Iris pigment epithelial cell (primary cell): ENCODE measurements around the gene LENEP.
A peak's percentile ranks its signal among the peaks of the same experiment; 100 is the strongest.

Experiments used
- DNase-seq: peaks from one replicate; pipeline ENCODE4 v3.0.0-alpha.2; 2011; ENCODE audit warnings: low read depth

LENEP gene

GRCh38 chr1:154998818-154999570 lies 5.6 kb downstream of the LENEP start:
- peak; percentile 51 for DNase-seq

- no peak for DNase-seq
Measured at GRCh38 chr1:154999571-155000410, 6.4 kb downstream of the LENEP start.

GRCh38 chr1:155000411-155000725 lies 7.0 kb downstream of the LENEP start:
- no peak for DNase-seq

GRCh38 chr1:155000726-155001424 lies 7.5 kb downstream of the LENEP start:
- peak; percentile 86 for DNase-seq

- DNase-seq = no peak
Measured at GRCh38 chr1:155001425-155001674, 8.0 kb downstream of the LENEP start.

- peak; percentile 99 for DNase-seq
Measured at GRCh38 chr1:155001675-155002463, 8.5 kb downstream of the LENEP start.

- DNase-seq = peak; percentile 38
Measured at GRCh38 chr1:155002464-155003226, 9.3 kb downstream of the LENEP start, which contains the start of gene ZBTB7B. TSS of gene ZBTB7B (plus strand) at chr1:155002802. CDS start at chr1:155014661, 11,859 bp downstream.

- DNase-seq = peak; percentile 31
Measured at GRCh38 chr1:155003227-155003765, 9.9 kb downstream of the LENEP start.

- peak; percentile 41 for DNase-seq
Measured at GRCh38 chr1:155003766-155004351, 10.5 kb downstream of the LENEP start.

- DNase-seq = no peak
Measured at GRCh38 chr1:155004352-155005075, 11.1 kb downstream of the LENEP start.

- no peak for DNase-seq
Measured at GRCh38 chr1:155005076-155006011, 12.0 kb downstream of the LENEP start.

GRCh38 chr1:155006601-155007101 lies 13.3 kb downstream of the LENEP start:
- no peak for DNase-seq

- DNase-seq = no peak
Measured at GRCh38 chr1:155007251-155007828, 14.0 kb downstream of the LENEP start.

GRCh38 chr1:155008015-155008941 lies 14.9 kb downstream of the LENEP start:
- no peak for DNase-seq

GRCh38 chr1:155009221-155009711 lies 15.9 kb downstream of the LENEP start:
- no peak for DNase-seq

- DNase-seq = no peak
Measured at GRCh38 chr1:155009742-155010141, 16.4 kb downstream of the LENEP start.
